NB4 (cell line): ENCODE results near the gene WIPF1.

ENCODE experiments used
- MAX ChIP-seq: IDR thresholded peaks from 2 replicates; pipeline ENCODE4 v1.6.1; 2011; ENCODE audit warnings: low read depth, low read length
- MYC ChIP-seq: IDR thresholded peaks from 2 replicates; pipeline ENCODE4 v1.6.1; 2011; ENCODE audit warnings: low read depth, low read length
- POLR2A ChIP-seq: IDR thresholded peaks from 2 replicates; pipeline ENCODE4 v1.6.1; 2011; ENCODE audit warnings: mild to moderate bottlenecking; ENCODE audit not compliant: insufficient read length; ENCODE audit errors: extremely low read depth
- TF ChIP-seq, protein P1 (sequence below): IDR thresholded peaks from one replicate; pipeline ENCODE4 v1.5.1; 2012; ENCODE audit warnings: low read depth, low read length

DNA sequence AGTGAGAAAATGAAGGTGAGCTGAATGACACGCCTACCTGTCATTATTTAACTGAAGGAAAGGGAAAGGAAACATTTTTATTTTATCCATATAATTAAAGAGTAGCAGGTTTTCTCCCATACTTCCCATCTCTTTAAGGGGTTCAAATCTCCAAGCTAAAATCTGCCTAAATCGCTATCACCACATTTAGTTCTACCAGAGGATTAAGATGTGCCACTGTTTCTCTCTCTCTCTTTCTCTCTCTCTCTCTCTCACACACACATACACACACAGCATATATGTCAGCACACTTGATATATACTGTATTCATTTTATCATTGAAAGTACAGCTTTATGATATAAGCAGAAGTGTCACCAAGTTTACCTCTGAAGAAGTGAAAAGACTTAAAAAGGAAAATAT is 3.1 kb downstream of the WIPF1 start:
- TF ChIP-seq, protein P1, sequence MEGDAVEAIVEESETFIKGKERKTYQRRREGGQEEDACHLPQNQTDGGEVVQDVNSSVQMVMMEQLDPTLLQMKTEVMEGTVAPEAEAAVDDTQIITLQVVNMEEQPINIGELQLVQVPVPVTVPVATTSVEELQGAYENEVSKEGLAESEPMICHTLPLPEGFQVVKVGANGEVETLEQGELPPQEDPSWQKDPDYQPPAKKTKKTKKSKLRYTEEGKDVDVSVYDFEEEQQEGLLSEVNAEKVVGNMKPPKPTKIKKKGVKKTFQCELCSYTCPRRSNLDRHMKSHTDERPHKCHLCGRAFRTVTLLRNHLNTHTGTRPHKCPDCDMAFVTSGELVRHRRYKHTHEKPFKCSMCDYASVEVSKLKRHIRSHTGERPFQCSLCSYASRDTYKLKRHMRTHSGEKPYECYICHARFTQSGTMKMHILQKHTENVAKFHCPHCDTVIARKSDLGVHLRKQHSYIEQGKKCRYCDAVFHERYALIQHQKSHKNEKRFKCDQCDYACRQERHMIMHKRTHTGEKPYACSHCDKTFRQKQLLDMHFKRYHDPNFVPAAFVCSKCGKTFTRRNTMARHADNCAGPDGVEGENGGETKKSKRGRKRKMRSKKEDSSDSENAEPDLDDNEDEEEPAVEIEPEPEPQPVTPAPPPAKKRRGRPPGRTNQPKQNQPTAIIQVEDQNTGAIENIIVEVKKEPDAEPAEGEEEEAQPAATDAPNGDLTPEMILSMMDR, result no peak
- TF ChIP-seq POLR2A (no peak), MAX (no peak), MYC (no peak)
